Testis (tissue), 2 donors: ENCODE results near the gene C2CD5.
A peak's percentile ranks its signal among the peaks of the same experiment; 100 is the strongest.

ENCODE experiments used
- POLR2A ChIP-seq: fragments of 450-650 bp; IDR thresholded peaks from one replicate; pipeline ENCODE4 v1.6.1; 2017; ENCODE audit warnings: antibody characterized with exemption, mild to moderate bottlenecking, moderate library complexity
- TF ChIP-seq, protein P1 (sequence below), 3 experiments: fragments of 450-650 bp in 2 of 3; fragments of 200-600 bp in 1 of 3; sonication (generic) in 1 of 3; IDR thresholded peaks; one replicate each; pipeline ENCODE4 v1.5.1; 2016 to 2019; ENCODE audit warnings: antibody characterized with exemption in 3 of 3, mild to moderate bottlenecking in 2 of 3, moderate library complexity in 1 of 3

DNA sequence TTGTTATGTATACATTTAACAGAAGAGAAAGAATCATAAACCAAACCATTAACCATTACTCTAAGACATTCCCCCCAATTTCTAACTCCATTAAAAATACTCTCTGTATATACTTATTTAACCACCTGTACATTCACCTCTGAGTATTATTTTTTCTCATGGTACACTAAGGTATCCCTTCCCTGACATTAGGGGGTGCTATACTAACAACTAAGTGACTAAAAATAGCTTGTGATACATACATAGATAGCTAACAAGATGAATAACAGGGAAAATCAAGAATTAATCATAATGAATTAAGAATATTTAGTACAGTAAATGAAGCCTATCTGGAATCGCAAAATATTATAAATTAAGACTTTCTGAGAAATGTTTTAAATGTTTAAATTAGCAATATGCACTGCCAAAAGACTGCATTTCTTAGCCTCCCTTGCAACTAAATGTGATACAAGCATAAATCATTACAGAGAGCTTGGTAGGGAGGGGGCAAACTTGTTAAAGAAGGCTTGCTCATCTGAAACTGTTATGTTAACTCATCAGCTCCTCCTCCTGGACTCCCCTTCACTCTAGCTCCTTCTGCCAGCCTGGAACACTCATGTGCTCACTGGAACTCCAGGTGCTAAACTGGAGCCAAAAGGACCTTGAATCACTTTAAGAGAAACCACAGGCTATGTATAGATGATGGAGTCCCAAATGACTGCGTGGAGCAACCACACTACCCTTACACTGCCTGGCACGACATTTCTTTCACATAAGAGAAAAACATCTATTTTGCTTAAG, 14.9 kb downstream of the C2CD5 start:
- TF ChIP-seq, protein P1, sequence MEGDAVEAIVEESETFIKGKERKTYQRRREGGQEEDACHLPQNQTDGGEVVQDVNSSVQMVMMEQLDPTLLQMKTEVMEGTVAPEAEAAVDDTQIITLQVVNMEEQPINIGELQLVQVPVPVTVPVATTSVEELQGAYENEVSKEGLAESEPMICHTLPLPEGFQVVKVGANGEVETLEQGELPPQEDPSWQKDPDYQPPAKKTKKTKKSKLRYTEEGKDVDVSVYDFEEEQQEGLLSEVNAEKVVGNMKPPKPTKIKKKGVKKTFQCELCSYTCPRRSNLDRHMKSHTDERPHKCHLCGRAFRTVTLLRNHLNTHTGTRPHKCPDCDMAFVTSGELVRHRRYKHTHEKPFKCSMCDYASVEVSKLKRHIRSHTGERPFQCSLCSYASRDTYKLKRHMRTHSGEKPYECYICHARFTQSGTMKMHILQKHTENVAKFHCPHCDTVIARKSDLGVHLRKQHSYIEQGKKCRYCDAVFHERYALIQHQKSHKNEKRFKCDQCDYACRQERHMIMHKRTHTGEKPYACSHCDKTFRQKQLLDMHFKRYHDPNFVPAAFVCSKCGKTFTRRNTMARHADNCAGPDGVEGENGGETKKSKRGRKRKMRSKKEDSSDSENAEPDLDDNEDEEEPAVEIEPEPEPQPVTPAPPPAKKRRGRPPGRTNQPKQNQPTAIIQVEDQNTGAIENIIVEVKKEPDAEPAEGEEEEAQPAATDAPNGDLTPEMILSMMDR (IDR thresholded peaks at IDR 0.05): peak in 1 of 3 experiments; percentile 44
- no peak for TF ChIP-seq POLR2A
